ENCODE measurements around the gene VWA5B1.

Gene VWA5B1

GRCh38 chr1:20312310-20312709, 21.6 kb downstream of the VWA5B1 start:
- no peak for DNase-seq (ENCODE audit: low read depth in 2 of 2)
- TF ChIP-seq CTCF (IDR thresholded peaks at IDR 0.05; ENCODE audit: low read depth, low read length): no peak
- no peak overlapping the region for H3K4me3 ChIP-seq (replicated peaks in 1 of 2; ENCODE audit: low read depth in 2 of 2, low read length in 2 of 2)

GRCh38 chr1:20312818-20313217, 22.1 kb downstream of the VWA5B1 start:
- no peak for TF ChIP-seq CTCF (IDR thresholded peaks at IDR 0.05; ENCODE audit: low read depth, low read length)
- DNase-seq (ENCODE audit: low read depth in 2 of 2): no peak
- H3K4me3 ChIP-seq (replicated peaks in 1 of 2; ENCODE audit: low read depth in 2 of 2, low read length in 2 of 2): no peak overlapping the region

- H3K4me3 ChIP-seq (replicated peaks in 1 of 2; ENCODE audit: low read depth in 2 of 2, low read length in 2 of 2): no peak overlapping the region
- TF ChIP-seq CTCF (IDR thresholded peaks at IDR 0.05; ENCODE audit: low read depth, low read length): no peak
- no peak for DNase-seq (ENCODE audit: low read depth in 2 of 2)
These were observed 26.8 kb downstream of the VWA5B1 start for GRCh38 chr1:20317471-20317870.

- H3K4me3 ChIP-seq (replicated peaks in 1 of 2; ENCODE audit: low read depth in 2 of 2, low read length in 2 of 2): no peak overlapping the region
- no peak for DNase-seq (ENCODE audit: low read depth in 2 of 2)
- no peak for TF ChIP-seq CTCF (IDR thresholded peaks at IDR 0.05; ENCODE audit: low read depth, low read length)
These were observed 27.8 kb downstream of the VWA5B1 start for GRCh38 chr1:20318521-20318920.

- no peak for TF ChIP-seq CTCF (IDR thresholded peaks at IDR 0.05; ENCODE audit: low read depth, low read length)
- no peak for DNase-seq (ENCODE audit: low read depth in 2 of 2)
- H3K4me3 ChIP-seq (replicated peaks in 1 of 2; ENCODE audit: low read depth in 2 of 2, low read length in 2 of 2): no peak overlapping the region
These were observed 28.3 kb downstream of the VWA5B1 start for GRCh38 chr1:20318971-20319370.

GRCh38 chr1:20319456-20320220, 29.0 kb downstream of the VWA5B1 start:
- H3K4me3 ChIP-seq (replicated peaks in 1 of 2; ENCODE audit: low read depth in 2 of 2, low read length in 2 of 2): no peak overlapping the region
- no peak for TF ChIP-seq CTCF (IDR thresholded peaks at IDR 0.05; ENCODE audit: low read depth, low read length)
- DNase-seq (ENCODE audit: low read depth in 2 of 2): no peak

GRCh38 chr1:20320704-20321103, 30.0 kb downstream of the VWA5B1 start:
- no peak for TF ChIP-seq CTCF (IDR thresholded peaks at IDR 0.05; ENCODE audit: low read depth, low read length)
- no peak for DNase-seq (ENCODE audit: low read depth in 2 of 2)
- no peak overlapping the region for H3K4me3 ChIP-seq (replicated peaks in 1 of 2; ENCODE audit: low read depth in 2 of 2, low read length in 2 of 2)

Measured in cardiac fibroblast (primary cell).